Measurements from ENCODE around the gene CTNNB1.
A peak's percentile ranks its signal among the peaks of the same experiment; 100 is the strongest.

Gene CTNNB1

DNA sequence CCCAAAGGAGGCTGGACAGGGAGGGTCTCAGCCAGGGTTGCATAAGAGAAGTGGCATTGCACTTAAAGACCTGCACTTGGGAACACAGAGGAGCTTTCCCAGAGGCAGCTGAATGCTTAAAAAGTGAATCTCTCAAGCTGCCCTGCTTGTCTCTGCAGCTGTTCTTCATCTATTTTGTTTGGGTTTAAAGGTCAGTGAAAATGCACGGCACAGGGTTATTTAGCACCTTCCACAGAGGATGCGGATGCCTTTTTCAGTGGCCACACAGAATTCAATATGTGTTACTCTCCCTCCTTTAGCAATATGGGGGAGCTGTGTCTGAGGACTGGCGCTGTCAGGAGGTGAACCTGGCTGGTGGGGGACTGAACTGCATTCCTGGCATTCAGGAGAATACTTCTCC is 22.7 kb upstream of the CTNNB1 start:
- TF ChIP-seq, protein P1, sequence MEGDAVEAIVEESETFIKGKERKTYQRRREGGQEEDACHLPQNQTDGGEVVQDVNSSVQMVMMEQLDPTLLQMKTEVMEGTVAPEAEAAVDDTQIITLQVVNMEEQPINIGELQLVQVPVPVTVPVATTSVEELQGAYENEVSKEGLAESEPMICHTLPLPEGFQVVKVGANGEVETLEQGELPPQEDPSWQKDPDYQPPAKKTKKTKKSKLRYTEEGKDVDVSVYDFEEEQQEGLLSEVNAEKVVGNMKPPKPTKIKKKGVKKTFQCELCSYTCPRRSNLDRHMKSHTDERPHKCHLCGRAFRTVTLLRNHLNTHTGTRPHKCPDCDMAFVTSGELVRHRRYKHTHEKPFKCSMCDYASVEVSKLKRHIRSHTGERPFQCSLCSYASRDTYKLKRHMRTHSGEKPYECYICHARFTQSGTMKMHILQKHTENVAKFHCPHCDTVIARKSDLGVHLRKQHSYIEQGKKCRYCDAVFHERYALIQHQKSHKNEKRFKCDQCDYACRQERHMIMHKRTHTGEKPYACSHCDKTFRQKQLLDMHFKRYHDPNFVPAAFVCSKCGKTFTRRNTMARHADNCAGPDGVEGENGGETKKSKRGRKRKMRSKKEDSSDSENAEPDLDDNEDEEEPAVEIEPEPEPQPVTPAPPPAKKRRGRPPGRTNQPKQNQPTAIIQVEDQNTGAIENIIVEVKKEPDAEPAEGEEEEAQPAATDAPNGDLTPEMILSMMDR (IDR thresholded peaks at IDR 0.05; ENCODE audit: insufficient read depth, low read depth, low read length, missing control alignments): no peak
- no peak overlapping the region for H3K4me3 ChIP-seq (ENCODE audit: low read length)

DNA sequence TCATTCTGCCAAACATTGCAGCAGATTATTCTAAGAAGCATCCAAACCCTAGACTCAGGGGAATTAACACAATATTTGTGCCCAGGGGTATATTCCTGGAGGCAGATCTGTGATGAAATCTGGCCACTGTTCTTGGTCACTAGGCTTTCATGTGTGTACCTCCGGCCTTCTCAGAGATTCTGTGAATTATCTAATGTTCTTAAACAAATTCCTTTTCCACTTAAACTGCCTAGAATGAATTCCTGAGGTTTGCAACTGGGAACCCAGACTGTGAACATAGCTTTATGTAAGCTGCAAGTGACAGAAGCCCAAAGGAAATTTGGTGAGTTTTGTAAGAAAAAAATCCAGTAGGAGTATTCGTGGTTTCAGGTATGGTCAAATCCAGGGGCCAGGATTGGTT is 20.7 kb upstream of the CTNNB1 start:
- H3K4me3 ChIP-seq (ENCODE audit: low read length): no peak overlapping the region
- no peak for DNase-seq (ENCODE audit: low read depth)
- TF ChIP-seq, protein P1 (IDR thresholded peaks at IDR 0.05; ENCODE audit: insufficient read depth, low read depth, low read length, missing control alignments): no peak

More for the DNA sequence above, 22.7 kb upstream of the CTNNB1 start:
- DNase-seq (ENCODE audit: low read depth): no peak

DNA sequence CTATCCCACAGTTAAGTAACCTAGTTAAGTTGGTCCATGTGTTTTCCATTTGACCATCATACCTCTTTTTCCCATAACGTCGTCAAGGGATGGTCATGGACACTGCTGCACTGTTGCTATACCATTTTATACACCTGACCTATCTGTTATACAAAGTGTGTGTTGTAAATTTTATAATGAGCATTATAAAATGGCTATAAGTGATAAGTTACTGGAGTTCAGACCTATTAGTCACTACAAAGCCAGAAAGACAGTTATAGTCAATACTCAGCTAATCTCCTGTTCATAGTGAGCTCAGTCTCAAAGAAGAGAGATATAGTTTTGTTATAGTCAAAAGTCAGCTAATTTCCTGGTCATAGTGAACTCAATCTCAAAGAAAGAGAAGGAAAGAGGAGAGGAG is 18.9 kb upstream of the CTNNB1 start:
- no peak overlapping the region for H3K4me3 ChIP-seq (ENCODE audit: low read length)
- no peak for DNase-seq (ENCODE audit: low read depth)

DNA sequence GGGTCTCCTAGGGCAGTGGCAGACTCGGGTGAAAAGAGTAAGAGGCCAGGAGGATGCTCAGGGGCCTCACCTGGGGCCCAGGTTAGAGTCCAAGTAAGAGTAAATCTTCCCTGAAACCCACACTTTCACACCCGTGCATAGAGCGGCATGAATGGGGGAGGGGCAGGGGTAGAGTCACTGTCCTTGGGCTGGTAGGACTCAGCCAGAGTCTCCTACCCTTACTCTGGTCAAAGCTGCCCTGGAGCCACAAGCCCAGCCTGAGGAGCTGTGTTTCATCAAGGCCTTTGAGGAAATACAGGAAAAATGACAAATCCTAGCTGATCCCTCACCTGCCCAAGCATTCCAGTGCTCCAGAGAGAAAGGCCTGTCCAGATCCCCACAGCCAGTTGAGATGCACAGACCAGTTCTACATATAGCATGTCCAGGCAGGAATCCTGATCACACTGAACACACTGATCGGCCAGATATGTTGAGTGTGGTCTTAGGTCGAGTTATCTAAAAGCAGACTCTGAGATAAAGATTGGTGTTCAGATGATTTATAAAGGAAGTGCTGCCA is 16.7 kb upstream of the CTNNB1 start:
- TF ChIP-seq, protein P1 (IDR thresholded peaks at IDR 0.05; ENCODE audit: insufficient read depth, low read depth, low read length, missing control alignments): no peak
- DNase-seq (ENCODE audit: low read depth): peak; percentile 37
- H3K4me3 ChIP-seq (ENCODE audit: low read length): no peak overlapping the region

More for the DNA sequence above, 18.9 kb upstream of the CTNNB1 start:
- TF ChIP-seq, protein P1 (IDR thresholded peaks at IDR 0.05; ENCODE audit: insufficient read depth, low read depth, low read length, missing control alignments): no peak

DNA sequence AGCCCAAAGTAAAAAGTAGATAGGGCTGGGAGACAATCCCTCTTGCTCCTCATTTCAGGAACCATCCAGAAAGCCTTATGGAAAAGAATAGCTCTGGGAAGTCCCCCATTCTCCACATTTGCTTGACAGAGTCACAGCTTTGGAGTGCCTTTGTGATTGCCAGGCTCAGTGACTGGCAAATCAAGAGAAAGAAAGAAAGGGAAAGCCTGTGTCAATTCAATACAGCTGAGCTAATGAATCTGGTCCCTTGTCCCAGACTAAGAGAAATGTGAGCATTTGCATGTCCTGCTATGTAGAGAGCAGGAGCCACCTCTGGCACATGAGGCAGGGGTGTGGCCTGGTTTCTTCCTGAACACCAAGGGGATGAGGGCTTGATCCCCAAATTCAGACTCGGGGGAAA is 14.9 kb upstream of the CTNNB1 start:
- no peak overlapping the region for H3K4me3 ChIP-seq (ENCODE audit: low read length)
- TF ChIP-seq, protein P1 (IDR thresholded peaks at IDR 0.05; ENCODE audit: insufficient read depth, low read depth, low read length, missing control alignments): no peak
- no peak for DNase-seq (ENCODE audit: low read depth)

DNA sequence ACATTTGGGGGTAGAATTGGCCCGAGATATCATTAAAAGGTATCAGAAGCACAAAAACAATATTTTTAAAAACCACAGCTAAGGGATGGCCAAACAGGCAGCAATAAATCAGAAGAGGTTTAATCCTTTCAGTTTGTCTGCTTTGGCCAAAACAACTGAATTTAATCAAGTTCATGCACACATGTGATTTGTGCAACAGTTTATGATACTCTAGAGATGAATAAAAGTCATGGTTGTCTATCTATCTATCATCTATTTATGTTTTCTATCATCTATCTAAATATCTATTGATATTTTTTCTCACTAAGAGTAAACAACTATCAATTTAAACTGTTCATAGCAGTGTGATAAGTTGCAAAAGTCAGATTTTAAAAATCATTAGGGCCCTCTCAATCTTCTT is 13.0 kb upstream of the CTNNB1 start:
- TF ChIP-seq, protein P1 (IDR thresholded peaks at IDR 0.05; ENCODE audit: insufficient read depth, low read depth, low read length, missing control alignments): no peak
- H3K4me3 ChIP-seq (ENCODE audit: low read length): no peak overlapping the region
- no peak for DNase-seq (ENCODE audit: low read depth)

DNA sequence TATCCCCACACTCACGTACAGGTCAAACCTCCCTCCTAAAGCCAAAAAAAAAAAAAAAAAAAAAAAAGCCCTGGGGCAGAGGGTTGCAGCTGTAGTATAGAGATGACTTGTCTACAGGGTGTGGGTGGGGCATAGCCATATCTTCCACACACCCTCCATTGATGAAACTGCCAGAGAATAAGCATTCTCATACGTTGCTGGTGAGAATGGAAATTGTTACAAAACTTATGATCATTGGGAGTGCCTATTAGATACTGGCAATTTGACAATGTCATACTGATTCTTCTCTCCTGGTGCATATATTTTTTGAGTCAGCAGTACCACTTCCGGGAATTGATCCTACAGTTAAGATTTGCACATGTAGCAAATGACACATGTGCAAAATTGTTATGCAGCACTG is 11.0 kb upstream of the CTNNB1 start:
- no peak overlapping the region for H3K4me3 ChIP-seq (ENCODE audit: low read length)
- peak; percentile 15 for DNase-seq (ENCODE audit: low read depth)
- TF ChIP-seq, protein P1 (IDR thresholded peaks at IDR 0.05; ENCODE audit: insufficient read depth, low read depth, low read length, missing control alignments): no peak

All from epithelial cell of esophagus (primary cell).